HUES6 (cell line): Measurements from ENCODE around the gene PYGO2.

Experiments
- H3K27ac ChIP-seq: 2 replicates; pipeline ENCODE4 v1.7.0; 2013; ENCODE audit warnings: low read depth, mild to moderate bottlenecking, low read length, inconsistent platforms
- H3K27me3 ChIP-seq: 2 replicates; pipeline ENCODE4 v1.6.1; 2013; ENCODE audit warnings: low read length; ENCODE audit not compliant: control insufficient read depth, insufficient read depth
- H3K36me3 ChIP-seq: 2 replicates; pipeline ENCODE4 v1.6.1; 2013; ENCODE audit warnings: low read length; ENCODE audit not compliant: control insufficient read depth, insufficient read depth
- H3K4me1 ChIP-seq: 2 replicates; pipeline ENCODE4 v1.6.1; 2013; ENCODE audit warnings: low read length; ENCODE audit not compliant: control insufficient read depth, insufficient read depth
- H3K4me3 ChIP-seq: 2 replicates; pipeline ENCODE4 v1.5.1; 2013; ENCODE audit warnings: low read depth, low read length
- H3K9ac ChIP-seq: one replicate; pipeline ENCODE4 v1.6.1; 2013; ENCODE audit warnings: mild to moderate bottlenecking, low read length
- H3K9me3 ChIP-seq: 2 replicates; pipeline ENCODE4 v1.6.1; 2013; ENCODE audit warnings: low read depth, low read length; ENCODE audit not compliant: control insufficient read depth, insufficient read depth

PYGO2 gene

DNA sequence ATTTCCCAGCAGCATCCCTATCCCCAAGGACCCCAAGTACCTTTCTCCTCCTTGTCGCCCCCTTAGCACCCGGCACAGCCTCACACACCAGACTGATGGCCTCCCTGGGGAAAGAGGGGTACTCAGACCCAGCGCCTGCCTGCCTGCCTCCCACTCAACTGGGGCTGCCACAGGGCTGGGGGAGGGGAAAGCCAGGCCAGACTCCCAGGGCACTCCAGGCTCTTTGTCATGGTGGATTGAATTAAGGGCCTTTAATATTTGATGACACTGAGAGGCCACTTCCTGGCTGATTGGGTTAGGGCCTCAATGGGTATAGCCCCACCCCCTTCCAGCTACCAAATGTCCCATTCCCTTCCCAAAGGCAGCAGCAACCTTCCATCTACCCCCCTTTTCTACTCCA lies 7.1 kb upstream of the PYGO2 start:
- no peaks in the 10 kb centered on the region for H3K9me3 ChIP-seq
- peak overlapping the region; percentile 65 for H3K4me3 ChIP-seq
- H3K27ac ChIP-seq: peak overlapping the region; percentile 18; the same call in 1 of the 2 replicates
- H3K36me3 ChIP-seq: peaks cover 50% of the 10 kb centered on the region
- peaks cover 23% of the 10 kb centered on the region for H3K4me1 ChIP-seq
- H3K9ac ChIP-seq: peak overlapping the region; percentile 90
- H3K27me3 ChIP-seq: no peaks in the 10 kb centered on the region

DNA sequence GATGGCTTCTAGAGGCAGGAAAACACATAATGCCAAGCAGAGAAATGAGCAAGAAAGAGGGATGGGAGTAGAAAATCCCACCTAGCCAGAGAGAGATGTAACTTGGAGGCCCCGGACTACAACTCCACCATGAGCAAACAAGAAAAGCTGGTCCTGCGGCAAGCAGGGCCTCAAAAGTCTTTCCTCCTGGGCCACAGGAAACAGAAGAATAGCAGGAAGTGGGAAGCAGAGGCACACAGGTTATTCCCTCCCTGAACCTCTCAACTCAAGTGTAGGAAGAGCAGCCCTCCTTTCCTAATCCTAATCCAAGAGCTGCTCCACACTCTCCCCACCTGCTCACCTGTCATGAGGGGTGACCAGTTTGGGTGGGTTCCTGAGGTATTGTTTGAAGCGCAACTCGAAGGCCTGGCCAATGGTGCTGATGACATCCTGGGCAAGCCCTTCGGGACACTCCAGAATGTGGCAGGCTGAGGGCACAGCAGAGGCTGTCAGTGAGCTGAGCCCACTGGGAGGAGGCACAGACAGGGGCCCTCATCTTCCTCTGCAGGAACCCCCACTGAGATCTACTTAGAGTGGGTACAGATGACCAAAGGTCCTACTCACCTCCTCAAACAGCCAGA lies 5.9 kb upstream of the PYGO2 start:
- no peak overlapping the region for H3K27ac ChIP-seq
- H3K4me3 ChIP-seq: no peak overlapping the region
- no peak overlapping the region for H3K9ac ChIP-seq
- peaks cover 20% of the 10 kb centered on the region for H3K4me1 ChIP-seq
- H3K9me3 ChIP-seq: no peaks in the 10 kb centered on the region
- H3K27me3 ChIP-seq: no peaks in the 10 kb centered on the region
- peaks cover 59% of the 10 kb centered on the region for H3K36me3 ChIP-seq

DNA sequence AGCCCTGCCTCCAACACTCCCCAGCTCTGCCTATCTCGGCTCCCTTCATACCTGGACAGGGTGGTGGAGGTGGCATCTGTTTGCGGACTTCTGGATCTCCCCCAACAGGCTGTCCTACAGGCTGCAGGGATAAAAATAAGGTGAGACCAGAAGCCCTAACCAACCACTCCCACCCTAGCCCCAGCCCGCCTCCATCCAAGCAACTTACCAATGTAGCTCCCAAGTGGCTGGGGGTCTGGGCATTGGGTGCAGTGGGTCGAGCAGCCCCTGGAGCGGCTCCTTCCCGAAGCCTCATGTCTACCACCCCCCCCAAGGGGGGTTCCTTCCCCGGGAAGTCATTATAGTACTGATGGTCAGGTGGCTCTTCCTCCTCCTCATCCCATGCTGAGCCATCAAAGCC lies 4.5 kb upstream of the PYGO2 start:
- H3K27me3 ChIP-seq: no peaks in the 10 kb centered on the region
- H3K9me3 ChIP-seq: no peaks in the 10 kb centered on the region
- H3K27ac ChIP-seq: no peak overlapping the region
- H3K9ac ChIP-seq: no peak overlapping the region
- H3K4me1 ChIP-seq: peaks cover 9% of the 10 kb centered on the region
- no peak overlapping the region for H3K4me3 ChIP-seq
- H3K36me3 ChIP-seq: peaks cover 59% of the 10 kb centered on the region

DNA sequence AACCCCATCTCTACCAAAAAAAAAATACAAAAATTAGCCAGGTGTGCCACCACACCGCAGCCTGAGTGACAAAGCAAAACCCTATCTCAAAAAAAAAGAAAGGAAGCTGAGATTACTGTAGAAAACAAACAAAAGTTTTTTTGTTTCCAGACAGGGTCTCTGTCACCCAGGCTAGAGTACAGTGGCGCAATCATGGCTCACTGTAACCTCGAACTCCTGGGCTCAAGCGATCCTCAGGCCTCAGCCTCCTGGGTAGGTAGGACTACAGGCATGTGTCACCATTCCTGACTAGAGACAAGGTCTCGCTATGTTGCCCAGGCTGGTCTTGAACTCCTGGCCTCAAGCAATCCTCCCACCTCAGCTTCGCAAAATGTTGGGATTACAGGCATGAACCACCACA lies 2.8 kb upstream of the PYGO2 start:
- Histone ChIP-seq H3K36me3 (peaks cover 63% of the 10 kb centered on the region), H3K4me3 (no peak overlapping the region), H3K27ac (no peak overlapping the region), H3K27me3 (no peaks in the 10 kb centered on the region), H3K9ac (no peak overlapping the region), H3K9me3 (no peaks in the 10 kb centered on the region), H3K4me1 (peaks cover 14% of the 10 kb centered on the region)

DNA sequence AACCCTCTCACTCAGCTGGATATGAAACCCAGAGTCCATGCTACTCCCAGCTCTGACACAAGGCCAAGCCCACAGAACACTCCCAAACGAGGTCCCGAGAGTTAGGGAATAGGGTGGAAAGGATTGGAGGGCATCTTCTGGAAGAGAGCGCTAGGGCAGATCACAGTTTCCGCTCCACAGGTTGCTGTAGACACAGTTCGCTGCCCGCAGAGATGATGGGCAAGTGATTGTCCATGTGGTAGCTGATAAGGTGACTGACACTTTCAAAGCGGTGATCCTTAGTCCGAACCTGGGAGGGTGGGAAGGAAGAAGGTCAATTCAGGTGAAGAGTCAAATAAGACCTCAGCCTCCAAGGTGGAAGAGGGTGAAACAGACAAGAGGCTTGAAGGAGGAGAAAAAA lies 2.1 kb upstream of the PYGO2 start:
- Histone ChIP-seq H3K4me3 (no peak overlapping the region), H3K4me1 (peaks cover 9% of the 10 kb centered on the region), H3K27ac (no peak overlapping the region), H3K27me3 (no peaks in the 10 kb centered on the region), H3K9ac (no peak overlapping the region), H3K36me3 (peaks cover 69% of the 10 kb centered on the region), H3K9me3 (no peaks in the 10 kb centered on the region)

DNA sequence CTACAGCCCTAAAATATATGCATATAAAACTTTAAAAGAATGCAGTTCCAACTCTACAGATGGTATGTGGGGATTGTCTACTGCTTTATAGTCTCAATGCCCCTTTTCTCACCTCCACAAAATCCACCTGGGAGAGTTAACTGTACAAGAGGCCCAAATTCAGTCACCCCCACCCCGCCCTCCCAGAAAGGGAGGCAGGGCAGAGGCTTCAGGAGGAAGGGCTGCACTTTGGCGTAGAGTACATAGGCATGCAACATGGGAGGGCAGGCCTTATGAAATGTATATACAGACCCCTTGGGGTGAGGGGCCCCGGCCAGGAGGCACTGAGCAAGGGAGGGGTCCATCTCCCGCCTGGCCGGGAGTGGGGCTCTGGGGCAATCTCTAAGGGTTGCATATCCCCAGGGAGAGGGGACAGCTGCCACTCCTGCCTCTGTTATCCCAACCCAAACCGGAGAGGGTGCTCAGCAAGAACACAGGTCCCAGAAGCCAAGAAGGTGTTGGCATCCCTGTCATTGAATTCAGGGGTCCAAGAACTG lies 1.3 kb upstream of the PYGO2 start:
- Histone ChIP-seq H3K9ac (no peak overlapping the region), H3K4me1 (peaks cover 7% of the 10 kb centered on the region), H3K9me3 (no peaks in the 10 kb centered on the region), H3K27me3 (no peaks in the 10 kb centered on the region), H3K4me3 (peak overlapping the region; percentile 82; the same call in 1 of the 2 replicates), H3K36me3 (peaks cover 63% of the 10 kb centered on the region), H3K27ac (no peak overlapping the region)

DNA sequence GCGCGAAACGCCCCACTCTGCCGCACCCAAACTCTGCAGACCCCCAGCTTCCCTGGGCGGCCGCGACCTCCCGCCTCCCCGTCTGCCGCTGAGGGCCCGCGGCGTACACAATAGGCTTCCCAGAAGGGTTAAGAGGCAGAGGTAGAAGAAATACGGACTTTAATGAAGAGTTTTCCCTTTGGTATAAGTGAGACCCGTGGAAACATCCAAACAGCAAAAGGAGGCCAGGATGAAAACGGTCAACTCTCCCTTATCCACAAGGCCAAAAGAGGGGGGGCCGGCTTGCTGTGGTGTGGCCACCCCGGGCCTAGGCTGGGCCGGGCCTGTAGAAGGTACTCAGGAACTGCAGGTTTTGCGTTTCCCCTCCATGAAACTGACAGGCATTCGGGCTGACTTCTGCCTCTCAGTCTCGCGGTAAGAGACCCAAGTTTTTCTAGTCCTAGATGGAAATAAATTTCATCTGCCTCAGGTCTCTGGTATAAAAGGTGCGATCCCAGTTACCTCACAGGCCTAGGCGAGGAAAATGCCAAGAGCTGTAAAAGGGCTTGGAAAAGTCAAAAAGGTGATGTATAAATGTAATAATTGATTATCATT lies 671 bp upstream of the PYGO2 start:
- Histone ChIP-seq H3K9ac (peak overlapping the region; percentile 95), H3K27me3 (no peaks in the 10 kb centered on the region), H3K36me3 (peaks cover 57% of the 10 kb centered on the region), H3K27ac (peak overlapping the region; percentile 94), H3K4me1 (peaks cover 13% of the 10 kb centered on the region), H3K9me3 (no peaks in the 10 kb centered on the region), H3K4me3 (peak overlapping the region; percentile 82)

DNA sequence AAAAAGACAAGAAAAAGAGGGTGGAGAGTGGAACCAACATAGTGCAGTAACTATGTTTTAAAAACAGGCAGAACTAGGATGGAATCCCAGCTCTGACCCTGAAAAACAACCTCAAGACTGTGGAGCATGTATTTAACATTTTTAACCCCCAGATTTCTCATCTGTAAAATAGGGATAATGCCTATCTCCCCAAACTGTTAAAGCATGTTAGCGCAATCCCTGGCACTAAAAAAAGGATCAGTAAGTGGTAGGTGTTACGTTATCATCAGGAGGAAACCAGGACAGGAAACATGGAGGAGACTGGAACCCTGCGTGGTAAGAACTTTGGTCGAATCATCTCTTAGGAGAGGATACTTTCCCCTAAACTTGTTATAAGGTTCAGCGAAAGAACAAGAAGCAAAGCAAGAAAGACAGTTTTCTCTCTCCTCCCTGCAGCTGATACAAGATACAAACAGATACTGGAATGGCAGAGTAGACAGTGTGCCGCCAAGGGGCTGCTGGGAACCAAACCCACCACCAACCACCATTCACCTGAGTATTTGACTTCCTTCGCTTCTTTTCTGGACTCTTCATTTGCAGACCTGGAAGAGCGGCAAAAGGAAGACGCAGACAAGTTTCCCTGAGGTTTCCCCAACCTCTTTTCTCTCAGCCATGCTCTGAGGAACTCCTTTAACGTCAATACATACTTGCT lies 991 bp downstream of the PYGO2 start:
- Histone ChIP-seq H3K27ac (no peak overlapping the region), H3K27me3 (no peaks in the 10 kb centered on the region), H3K9ac (peak overlapping the region; percentile 95), H3K9me3 (no peaks in the 10 kb centered on the region), H3K36me3 (peaks cover 40% of the 10 kb centered on the region), H3K4me1 (peaks cover 23% of the 10 kb centered on the region), H3K4me3 (peak overlapping the region; percentile 82)

DNA sequence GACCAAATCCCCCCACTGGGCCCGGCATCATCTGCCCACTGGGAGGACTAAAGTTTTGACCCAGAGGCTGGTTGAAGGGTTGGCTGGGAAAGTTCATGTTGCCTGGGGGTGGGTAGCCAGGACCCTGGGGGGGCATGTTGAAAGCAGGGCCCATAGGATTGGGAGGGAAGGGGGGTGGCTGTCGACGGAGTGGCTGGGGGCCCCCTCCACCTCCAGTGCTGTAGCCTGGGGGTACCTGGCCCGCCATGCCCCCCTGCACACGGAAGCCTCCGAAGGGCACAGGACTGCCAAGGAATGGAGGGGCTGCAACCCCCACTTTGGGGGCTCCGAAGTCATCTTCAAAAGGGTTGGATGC lies 2.2 kb downstream of the PYGO2 start:
- no peak overlapping the region for H3K4me3 ChIP-seq
- H3K4me1 ChIP-seq: peaks cover 31% of the 10 kb centered on the region
- H3K36me3 ChIP-seq: peaks cover 29% of the 10 kb centered on the region
- no peaks in the 10 kb centered on the region for H3K27me3 ChIP-seq
- no peaks in the 10 kb centered on the region for H3K9me3 ChIP-seq
- H3K9ac ChIP-seq: no peak overlapping the region
- H3K27ac ChIP-seq: no peak overlapping the region

DNA sequence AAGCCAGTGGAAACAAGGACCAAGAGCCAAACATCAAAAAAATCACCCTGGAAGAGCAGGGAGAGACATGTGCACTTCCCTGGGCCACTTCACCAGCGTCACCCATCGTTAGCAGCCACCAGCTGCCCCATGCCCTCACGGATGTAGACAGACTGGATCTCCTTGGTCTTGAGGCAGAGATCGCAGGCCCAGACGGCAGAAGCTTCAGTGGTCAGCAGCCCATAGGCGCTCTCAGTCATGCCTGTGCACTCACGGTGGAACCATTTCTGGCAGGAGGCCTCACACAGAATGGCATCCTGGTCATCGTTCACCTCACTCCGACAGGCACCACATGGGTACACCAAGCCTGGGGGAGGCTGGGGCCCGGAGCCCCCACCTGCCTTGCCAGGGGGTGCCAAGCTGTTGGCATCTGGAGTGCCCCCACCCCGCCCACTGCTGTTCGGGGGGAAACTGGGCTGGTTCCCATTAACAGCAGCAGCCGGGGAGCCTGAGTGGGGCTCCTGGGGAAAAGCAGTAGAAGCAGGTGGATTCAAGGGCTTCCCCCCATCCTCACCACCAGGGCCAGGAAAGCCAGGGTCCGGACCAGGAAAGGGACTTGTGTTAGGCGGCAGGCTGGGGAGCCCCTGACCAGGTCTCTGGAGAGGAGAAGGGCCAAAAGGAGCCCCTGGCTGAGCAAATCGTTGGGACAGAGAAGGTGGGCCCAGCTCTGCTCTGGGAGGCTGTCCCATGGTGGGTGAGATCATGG lies 2.7 kb downstream of the PYGO2 start:
- Histone ChIP-seq H3K9me3 (no peaks in the 10 kb centered on the region), H3K27me3 (no peaks in the 10 kb centered on the region), H3K36me3 (peaks cover 24% of the 10 kb centered on the region), H3K9ac (no peak overlapping the region), H3K4me3 (no peak overlapping the region), H3K27ac (no peak overlapping the region), H3K4me1 (peaks cover 33% of the 10 kb centered on the region)

DNA sequence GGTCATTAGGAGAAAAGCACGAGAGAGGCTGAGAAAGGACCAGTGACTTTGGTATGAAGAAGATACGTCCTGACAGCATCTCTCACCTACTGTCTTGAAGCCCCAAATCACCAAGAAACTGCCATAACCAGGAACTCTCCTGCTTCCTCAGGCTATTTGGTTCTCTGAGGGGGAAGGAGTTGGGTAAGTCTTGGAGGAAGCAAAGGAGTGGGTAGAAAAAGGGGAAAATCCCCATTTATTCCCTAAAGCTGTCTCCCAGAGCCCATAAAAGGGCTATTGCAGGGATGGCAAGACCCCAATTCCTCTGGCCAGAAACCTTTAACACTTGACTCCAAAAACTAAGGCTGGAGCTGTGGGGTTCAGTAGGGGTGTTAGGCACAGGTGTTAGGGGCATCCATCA lies 3.5 kb downstream of the PYGO2 start:
- no peaks in the 10 kb centered on the region for H3K9me3 ChIP-seq
- no peak overlapping the region for H3K27ac ChIP-seq
- no peak overlapping the region for H3K4me3 ChIP-seq
- H3K9ac ChIP-seq: no peak overlapping the region
- H3K27me3 ChIP-seq: no peaks in the 10 kb centered on the region
- H3K4me1 ChIP-seq: peaks cover 33% of the 10 kb centered on the region
- peaks cover 16% of the 10 kb centered on the region for H3K36me3 ChIP-seq
